CD4-positive, alpha-beta T cell treated with Interleukin-4 for 4 hours (primary cell): ENCODE results near the gene IKBKG.
"Not testable (repeated sequence)": the region's sequence is repeated elsewhere in the genome, so short reads cannot be mapped to it uniquely, and the experiment has no call there.

ENCODE experiments used
- DNase-seq: peaks from one replicate; pipeline ENCODE4 v3.0.0-alpha.2; 2020

IKBKG gene

DNA sequence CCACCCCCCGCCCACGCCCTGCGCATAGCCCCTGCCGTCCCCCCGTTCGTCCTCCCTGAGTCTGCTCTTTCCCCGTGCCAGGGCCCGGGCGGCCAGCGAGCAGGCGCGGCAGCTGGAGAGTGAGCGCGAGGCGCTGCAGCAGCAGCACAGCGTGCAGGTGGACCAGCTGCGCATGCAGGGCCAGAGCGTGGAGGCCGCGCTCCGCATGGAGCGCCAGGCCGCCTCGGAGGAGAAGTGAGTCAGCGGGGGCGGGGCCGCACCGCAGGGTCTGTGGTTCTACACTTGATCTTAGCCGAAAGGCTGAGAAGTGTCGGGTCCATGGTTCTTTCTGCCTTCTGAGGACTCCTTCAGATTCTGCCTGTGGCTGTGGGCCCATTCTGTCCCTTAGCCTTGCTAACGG lies 12.9 kb downstream of the IKBKG start:
- not testable (repeated sequence) for DNase-seq

DNA sequence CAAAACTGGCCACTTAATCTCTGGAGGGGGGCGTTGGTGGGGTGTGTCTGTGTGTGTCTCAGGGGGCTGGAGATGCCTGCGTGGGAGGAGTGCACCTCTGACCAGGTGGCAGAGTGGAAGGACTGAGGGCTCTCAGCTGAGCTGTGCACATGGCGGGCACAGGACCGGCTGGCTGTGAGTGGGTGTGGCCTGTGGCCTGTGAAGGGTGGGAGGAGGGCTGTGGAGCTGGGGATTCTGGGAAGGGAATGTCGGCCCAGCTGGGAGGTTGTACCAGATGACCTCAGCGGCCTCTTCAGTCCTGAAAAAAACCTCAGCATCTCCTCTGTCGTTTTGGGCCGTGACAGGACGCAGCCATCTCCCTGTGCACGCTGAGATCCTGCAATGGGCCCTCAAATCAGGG lies 14.9 kb downstream of the IKBKG start:
- not testable (repeated sequence) for DNase-seq

DNA sequence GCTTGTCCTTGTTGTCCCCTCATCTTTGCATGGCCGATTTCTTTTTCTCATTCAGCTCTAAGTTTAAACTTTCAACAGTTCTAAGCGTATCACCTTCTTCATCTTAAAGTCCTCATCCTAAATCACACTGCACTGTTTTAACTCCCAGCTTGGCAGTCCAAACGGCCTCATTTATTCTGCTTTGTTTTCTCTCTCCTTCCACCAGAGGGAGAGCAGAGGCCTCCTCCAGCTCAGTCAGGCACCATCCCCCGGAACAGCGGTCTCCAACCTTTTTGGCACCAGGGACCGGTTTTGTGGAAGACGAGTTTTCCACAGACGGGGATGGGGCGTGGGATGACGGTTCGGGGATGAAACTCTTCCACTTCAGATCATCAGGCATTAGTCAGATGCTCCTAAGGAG lies 22.9 kb downstream of the IKBKG start:
- DNase-seq, result not testable (repeated sequence)

DNA sequence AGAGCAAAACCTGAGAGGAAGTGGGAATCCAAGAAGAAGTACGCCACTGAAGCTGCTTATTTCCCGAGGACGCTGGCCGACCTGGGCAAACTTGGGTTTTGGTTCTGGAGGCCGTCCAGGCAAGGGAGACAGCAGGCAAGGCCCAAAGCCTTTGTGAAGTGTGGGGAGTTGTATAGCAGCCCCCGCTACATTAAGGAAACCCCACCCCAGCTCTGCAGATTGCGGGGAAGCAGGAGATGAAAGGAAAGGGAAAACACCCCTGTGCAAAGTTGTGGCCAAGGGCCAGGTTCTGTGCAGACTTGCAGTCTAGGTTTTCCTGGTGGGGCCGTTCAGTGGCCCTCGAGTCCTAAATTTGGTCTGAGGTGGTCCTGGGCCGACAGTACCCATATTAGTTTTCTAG lies 25.6 kb downstream of the IKBKG start:
- not testable (repeated sequence) for DNase-seq

DNA sequence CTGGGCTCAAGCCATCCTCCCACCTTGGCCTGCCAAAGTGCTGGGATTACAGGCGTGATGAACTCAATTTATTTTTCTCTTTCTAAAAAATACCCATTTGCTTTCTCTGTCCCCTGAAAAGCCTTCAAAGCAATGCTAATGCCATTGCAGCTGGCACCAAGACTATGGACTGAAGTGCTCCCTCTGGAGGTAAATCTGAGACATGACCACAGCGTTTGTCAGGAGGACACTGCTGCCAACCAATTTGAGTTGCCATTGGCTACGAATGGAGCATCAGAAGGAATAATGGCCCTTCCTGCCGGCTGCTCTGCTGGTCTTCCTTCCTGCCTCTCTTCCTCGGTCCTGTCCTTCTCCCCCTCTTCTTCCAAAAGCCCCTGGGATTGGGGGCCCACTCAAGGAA lies 27.7 kb downstream of the IKBKG start:
- not testable (repeated sequence) for DNase-seq

DNA sequence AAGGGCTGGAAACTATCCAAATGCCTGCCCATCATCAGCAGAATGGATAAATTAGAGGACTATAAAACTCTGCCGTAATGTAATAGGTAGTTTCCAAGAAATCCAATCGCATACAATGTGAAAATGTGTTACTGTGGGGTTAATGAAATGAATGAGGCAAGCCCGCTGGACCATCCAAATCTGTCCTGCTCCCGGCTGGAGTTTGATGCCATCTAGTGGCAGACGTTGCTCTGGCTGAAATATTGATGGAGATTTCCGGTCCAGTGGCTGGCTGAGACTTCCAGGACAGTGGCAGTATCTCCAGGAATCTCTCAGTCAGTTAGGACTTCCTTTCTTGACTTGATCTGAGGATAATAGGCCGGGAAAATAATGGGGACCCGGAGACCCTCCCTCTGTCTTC lies 35.6 kb downstream of the IKBKG start:
- not testable (repeated sequence) for DNase-seq

DNA sequence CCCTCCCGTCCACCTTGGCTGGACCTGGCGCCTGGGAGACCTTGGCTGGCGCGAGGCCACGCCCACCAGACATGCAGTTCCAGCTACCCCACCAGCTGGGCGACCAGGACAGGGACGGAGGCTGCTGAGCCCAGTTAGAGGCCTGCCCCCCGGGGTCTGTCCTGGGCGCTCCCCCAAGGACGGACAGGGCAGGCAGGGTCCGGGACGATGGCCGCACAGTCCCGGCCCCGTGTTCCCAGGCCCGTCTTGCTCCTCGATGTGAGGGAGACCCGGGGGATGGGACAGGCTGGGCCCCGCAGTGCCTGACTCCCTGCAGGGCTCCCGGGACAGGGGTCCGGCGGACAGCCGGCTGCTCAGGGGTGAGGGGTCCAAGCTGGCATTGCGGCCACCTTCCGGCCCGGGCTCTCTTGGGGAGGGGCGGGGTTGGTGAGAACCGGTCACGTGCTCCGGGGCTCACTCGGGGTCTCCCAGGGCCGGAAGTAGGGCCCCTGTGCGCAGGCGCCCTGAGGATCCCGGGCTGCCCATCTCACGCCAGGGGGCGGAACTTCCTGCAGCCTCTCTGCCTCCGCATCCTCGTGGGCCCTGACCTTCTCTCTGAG lies 37.3 kb downstream of the IKBKG start, which contains the start of gene CTAG1A:
TSS of gene CTAG1A (plus strand) at position 549 of the 599 bp plus-strand sequence. CDS start 74 bp downstream, outside the sequence.
- DNase-seq, result not testable (repeated sequence)

DNA sequence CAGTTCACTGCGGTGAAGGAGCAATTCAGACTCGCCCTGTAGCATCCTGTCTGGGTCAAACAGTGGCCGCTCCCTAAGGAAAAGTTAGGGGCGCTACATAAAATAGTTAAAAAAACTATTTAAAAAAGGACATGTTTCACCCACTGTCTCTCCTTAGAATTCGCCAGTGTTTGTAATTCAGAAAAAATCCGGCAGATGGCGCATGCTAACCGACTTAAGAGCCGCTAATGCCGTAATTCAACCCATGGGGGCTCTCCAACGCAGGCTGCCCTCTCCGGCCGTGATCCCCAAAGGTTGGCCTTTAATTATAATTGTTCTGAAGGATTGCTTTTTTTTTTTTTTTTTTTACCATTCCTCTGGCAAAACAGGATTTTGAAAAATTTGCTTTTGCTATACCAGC lies 43.0 kb downstream of the IKBKG start:
- not testable (repeated sequence) for DNase-seq

DNA sequence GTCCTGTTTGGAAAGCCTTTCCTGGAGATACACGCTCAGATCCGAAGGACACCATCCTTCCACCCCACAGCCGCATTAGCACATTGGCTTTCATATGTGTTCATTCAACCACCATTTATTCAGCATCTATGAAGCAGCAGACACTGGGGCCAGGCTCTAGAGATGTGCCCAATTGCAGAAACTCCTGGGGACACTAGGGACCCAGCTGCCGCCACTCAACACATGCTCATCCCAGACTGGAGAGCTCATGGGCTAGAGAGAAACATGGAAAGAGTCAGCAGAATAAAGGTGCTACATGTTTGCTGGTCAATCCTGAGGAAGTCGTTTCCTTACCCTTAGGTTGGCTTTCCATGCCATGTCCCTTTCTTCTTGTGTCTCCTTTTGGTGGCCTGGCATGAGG lies 45.1 kb downstream of the IKBKG start:
- DNase-seq, result no peak

DNA sequence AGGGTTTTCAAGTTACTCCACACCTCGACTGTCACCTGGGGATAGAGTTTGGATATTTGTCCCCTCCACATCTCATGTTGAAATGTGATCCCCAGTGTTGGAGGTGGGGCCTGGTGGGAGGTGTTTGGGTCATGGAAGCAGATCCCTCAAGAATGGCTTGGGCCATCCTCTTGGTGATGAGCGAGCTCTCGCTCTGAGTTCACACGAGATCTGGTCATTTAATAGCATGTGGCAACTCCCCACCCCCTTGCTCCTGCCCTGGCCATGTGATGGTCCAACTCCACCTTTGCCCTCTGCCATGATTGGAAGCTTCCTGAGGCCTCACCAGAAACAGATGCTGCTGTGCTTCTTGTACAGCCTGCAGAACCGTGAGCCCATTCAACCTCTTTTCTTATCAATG lies 45.8 kb downstream of the IKBKG start:
- DNase-seq, result no peak

DNA sequence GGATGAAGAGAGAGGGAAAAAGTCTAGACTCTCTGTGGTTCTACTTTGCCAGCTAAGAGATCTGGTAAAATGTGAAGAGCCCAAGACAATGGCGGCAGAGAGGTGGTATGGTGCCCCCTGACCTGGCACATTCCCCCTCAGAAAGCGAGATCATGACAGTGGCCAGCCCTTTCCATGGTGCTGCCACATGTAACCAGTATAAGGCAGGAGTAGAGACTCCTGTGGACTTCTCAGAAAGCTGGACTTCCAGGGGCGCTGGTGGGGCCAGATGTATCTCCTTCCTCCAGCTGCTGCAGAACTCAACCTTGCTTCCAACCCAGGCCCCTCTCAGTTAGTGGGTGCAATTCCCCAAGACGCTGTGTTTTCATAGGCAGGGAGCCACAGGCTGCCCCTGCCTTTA lies 47.1 kb downstream of the IKBKG start:
- no peak for DNase-seq

DNA sequence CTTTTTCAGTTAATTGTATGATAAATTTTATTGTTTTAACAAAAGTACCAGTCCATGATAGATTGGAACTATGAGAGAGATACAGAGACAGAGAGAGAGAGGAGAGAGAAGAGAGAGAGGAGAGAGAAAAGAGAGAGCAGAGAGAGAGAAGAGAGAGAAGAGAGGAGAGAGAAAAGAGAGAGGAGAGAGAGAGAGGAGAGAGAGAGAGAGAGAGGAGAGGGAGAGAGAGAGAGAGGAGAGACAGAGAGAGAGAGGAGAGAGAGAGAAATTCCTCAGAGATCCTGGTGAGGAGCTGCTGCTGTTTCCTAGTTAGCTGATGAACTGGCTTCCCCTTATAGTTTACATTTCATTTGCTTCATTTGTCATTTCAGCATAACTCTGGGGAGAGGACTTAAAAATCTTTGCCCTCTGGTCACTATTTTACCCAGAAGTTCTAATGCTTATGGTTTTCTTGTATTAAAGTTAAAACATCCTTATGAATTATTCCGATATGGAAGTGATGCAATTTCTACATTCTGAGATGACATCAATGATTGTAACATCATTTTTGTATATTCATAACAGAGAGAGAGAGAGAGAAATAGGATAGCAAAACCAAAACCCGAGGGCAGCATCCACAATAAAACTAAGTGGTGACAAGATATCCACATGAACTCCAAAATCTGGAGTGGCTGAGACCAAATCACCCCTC lies 48.3 kb downstream of the IKBKG start:
- no peak for DNase-seq

DNA sequence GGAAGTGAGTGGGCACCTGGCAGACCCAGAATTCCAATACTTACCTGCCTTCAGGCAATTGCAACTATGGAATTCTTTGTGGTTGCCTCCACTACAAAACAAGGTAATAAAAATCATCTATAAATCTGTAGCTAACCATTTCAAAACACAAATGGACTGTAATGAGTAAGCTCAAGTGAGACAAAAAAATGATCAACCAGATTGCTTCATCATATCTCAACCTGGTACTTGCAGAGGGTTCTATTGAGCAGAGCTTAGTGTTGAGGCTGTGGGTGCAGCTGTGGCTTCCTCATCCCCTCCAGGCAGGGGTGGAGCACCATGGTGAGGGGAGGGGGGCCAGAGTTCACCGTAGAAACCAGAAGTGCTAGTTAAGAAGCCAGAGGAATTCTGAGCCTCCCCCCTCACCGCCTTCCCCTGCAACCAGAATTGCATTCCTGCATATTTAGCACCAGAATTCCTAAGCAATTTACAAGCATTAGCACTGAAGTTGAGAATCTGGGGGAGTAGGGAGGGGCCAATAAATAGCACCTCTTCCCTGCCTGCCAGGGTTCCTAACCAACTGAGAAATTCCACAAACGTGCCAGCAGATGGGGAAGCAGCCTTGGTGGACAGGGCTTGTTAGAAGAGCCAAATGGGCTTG lies 49.0 kb downstream of the IKBKG start:
- DNase-seq, result peak; percentile 2

DNA sequence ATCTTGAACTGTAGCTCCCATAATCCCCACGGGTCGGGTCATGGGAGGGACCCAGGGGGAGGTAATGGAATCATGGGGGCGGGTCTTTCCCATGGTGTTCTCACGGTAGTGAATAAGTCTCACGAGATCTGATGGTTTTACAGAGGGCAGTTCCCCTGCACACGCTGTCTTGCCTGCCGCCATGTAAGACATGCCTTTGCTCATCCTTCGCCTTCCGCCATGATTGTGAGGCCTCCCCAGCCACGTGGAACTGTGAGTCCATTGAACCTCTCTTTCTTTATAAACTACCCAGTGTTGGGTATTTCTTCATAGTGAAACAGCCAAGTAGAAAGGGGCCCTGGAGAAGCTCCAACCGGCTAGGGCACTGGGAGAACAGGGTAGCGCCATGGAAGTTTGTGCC lies 49.8 kb downstream of the IKBKG start:
- DNase-seq, result no peak

DNA sequence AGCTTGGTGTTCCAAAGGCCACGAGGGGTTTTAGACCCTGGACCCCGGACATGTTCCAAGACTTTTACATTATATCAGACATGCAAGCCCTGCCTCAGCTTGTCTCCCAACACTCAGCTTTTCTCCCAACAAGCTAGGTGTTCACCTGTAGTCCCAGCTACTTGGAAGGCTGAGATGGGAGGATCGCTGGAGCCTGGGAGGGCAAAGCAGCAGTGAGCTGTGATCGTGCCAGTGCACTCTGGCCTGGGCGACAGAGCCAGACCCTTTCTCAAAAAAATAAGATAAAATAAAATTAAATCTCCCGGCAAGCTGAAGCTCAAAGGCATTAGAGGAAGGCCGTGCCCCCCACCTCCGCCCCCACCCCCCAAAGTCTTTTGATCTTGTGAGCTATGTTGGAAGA lies 51.2 kb downstream of the IKBKG start:
- no peak for DNase-seq

DNA sequence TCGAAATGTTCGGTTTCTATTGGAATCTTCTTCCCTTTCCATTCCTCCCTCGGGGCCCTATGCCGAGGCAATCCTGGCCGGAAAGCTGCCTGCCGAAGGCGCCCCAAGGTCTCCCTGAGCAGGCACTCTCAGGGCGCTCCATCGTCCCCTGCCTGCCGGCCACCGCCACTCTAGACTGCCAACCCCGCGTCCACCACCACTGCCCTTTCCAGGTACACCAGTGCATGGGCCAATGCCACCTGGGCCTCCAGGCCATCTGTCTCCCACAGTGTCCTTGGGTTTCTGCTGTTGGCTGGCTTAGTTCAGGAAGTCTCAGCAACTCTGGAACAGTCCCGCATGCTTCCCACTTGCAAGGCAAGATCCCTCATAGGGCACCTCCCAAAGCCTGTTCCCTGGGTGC lies 52.1 kb downstream of the IKBKG start:
- no peak for DNase-seq

DNA sequence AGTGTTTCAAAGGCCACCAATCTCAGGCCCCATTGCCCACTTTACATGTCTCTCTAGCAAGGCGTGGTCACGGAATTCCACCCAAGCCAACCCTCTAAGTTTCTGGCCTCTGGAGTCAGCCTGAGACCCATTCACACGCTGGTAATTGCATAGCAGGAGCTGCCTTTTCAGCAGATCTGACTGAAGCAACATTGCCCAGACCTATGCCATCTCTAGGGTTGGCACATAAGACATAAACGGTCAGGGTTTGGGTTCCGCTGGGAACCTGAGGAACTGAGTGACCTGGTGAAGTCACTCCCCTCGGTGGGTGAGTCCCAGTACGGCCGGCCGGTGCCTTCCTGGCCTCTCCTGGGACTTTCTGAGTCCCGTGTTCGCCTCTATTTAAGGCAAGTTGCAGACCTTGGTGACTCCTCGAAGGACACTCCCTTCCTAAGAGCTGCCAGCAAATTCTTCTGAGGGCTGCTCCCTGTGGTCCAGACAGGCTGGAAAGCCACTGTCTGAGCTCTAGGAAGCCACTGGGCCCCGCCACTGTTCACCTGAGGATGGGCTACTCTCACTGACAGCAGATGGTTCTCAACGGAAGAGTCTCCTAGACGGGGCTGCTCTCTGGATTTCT lies 53.4 kb downstream of the IKBKG start:
- no peak for DNase-seq

DNA sequence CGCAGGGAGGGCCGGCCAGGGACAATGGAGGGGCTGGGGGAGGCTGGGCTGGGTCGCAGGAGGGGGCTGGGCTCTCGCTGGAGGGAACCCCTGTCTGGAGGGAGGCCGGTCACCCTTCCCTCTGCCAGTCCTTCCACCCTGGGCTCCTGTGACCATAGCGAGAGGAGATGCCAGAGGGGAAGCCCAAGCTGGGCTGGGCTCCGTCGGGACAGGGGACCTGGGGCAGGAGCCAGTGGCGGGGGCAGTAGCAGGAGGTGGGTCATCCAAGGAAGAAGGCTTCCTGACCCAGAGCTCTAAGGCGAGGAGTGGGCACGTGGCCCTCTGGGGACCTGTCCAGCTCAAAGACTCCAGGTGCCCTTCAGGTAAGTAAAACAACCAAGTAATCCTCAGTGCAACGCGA lies 54.8 kb downstream of the IKBKG start:
- DNase-seq, result no peak

DNA sequence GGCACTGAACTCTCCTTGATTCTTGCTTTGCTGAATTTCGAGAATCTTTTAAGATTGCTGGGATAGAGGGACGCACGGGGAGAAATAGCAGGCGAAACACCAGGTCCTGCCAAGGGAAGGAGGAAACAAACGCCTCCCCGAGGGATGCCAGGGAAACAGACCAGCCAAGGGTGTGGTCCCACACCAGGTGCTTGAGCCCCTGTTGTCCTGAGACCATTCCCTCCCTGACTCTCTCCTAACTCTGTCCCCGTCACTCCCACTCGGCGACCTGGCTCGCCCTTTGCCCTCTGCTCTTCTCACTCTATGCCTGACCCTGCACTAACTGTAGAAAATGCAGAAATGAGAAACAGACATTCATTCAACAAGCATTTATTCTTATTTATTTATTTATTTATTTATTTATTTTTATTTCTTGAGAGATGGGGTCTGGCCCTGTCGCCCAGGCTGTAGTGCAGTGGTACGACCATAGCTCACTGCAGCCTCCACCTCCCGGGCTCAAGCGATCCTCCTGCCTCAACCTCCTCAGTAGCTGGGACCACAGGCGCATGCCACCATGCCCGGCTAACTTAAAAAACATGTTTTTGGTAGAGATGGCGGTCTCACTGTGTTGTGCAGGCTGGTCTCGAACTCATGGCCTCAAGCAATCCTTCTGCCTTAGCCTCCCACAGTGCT lies 55.5 kb downstream of the IKBKG start:
- no peak for DNase-seq

DNA sequence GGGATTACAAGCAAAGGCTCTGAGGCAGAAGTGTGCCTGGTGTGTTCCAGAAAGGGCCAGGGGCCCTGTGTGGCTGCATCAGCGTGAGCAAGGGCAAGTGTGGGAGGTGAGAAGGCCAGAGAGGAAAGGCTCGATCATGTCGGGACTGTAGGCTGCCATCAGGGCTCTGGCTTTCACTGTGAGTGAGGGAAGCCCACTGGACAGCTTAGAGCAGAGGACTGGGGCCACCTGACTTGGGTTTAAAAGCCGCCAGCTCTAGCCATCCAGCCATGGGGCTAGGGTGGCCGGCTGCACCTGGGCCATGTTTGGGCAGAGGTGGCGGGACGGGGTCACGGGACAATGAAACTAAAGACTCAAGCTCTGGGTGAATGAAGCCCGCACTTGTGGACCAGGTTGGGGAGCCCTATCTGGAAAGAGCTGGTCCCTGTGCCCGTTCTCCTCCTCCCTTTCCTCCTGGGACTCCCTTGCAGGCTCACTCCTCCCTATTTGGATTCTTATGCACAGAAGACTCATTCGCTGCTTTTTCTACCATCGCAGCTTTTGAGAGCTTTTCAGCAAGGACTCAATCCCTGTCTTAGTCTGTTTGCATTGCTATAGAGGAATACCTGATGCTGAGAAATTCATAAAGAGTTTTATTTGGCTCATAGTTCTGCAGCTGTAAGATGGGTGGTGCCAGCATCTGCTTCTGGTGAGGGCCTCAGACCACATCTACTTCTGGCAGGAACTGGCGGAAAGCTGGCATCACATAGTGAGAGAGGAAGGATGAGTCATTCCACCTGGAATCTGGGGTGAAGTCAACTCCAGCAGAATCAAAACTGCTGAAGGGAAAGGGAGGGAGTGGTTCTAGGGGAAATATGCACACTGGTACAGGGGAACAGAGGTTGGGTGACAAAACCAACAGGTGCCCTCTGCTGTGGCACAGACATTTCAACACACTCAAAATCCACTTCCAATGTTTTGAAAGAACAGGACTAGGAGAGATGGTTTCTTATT lies 56.3 kb downstream of the IKBKG start:
- no peak for DNase-seq

DNA sequence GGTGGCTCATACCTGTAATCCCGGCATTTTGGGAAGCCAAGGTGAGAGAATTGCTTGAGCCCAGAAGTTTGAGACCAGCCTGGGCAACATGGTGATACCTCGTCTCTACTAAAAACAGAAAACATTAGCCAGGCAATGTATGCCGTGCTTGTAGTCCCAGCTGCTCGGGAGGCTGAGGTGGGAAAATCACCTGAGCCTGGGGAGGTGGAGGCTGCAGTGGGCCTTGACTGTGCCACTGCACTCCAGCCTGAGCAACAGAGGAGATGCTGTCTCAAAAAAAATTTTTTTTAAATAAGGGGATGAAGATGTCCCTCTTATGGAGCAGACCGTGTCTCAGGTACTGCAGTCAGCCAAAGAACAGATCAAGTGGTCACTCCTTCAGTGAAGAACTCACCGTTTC lies 58.1 kb downstream of the IKBKG start:
- DNase-seq, result no peak

DNA sequence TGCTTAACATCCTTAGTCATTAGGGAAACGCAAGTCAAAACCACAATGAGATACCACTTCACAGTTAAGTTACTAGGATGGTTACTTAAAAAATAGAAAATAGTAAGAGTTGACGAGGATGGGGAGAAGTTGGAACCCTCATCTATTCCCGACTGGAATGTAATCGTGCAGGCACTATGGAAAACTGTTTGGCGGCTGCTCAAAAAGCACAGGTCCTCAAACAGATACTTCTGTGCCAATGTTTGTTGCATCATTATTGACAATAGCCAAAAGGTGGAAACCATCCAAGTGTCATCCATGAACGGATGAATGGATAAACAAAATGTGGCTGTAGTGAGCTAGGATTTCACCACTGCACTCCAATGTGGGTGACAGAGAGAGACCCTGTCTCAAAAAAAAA lies 60.0 kb downstream of the IKBKG start:
- no peak for DNase-seq
